Measurements from ENCODE around the gene GIMAP6. TPM values are rescaled to one million over a fixed set of nuclear protein-coding genes. Genes with fewer than 3 reads are reported as not detected.

GIMAP6 gene
- total RNA-seq, 1 experiment from 2014 or later, result not detected

DNA sequence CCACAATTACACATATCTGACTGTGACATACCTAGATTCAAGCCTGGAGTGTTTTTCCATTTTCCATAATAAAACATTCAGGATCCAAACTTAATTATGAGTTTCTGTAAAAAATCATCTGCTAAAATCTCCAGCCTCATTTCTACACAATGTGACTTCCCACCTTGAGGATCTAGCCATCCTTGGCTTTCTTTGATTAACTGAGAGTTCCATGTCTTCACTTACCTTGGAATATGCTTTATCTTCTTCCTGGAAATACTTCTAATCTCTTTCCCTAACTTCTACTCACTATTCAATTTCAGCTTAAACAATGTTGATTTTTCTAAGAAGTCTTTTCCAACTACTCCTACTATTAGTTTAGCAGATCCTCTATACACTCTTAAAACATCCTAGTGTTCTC is 36.8 kb upstream of the GIMAP6 start:
- intact Hi-C loops (cut with micrococcal nuclease; ENCODE audit: unreplicated experiment), result no loop called here
- Mint-ChIP-seq H3K4me1 (ENCODE audit: low read depth, unreplicated experiment) (no peaks in the 10 kb centered on the region), H3K9me3 (ENCODE audit: low read depth, unreplicated experiment) (no peaks in the 10 kb centered on the region), H3K36me3 (ENCODE audit: insufficient read depth, unreplicated experiment) (no peaks in the 10 kb centered on the region), H3K27me3 (ENCODE audit: unreplicated experiment) (peaks cover 21% of the 10 kb centered on the region), H3K4me3 (ENCODE audit: low read depth, unreplicated experiment) (no peak overlapping the region), H3K27ac (ENCODE audit: unreplicated experiment) (no peak overlapping the region)
- TF ChIP-seq, protein P1, sequence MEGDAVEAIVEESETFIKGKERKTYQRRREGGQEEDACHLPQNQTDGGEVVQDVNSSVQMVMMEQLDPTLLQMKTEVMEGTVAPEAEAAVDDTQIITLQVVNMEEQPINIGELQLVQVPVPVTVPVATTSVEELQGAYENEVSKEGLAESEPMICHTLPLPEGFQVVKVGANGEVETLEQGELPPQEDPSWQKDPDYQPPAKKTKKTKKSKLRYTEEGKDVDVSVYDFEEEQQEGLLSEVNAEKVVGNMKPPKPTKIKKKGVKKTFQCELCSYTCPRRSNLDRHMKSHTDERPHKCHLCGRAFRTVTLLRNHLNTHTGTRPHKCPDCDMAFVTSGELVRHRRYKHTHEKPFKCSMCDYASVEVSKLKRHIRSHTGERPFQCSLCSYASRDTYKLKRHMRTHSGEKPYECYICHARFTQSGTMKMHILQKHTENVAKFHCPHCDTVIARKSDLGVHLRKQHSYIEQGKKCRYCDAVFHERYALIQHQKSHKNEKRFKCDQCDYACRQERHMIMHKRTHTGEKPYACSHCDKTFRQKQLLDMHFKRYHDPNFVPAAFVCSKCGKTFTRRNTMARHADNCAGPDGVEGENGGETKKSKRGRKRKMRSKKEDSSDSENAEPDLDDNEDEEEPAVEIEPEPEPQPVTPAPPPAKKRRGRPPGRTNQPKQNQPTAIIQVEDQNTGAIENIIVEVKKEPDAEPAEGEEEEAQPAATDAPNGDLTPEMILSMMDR (IDR thresholded peaks at IDR 0.05; ENCODE audit: unreplicated experiment), result no peak
- no peak for DNase-seq
- CTCF ChIA-PET, result no interaction called here
- no TSS peak for BruUV-seq (replicated peaks)

DNA sequence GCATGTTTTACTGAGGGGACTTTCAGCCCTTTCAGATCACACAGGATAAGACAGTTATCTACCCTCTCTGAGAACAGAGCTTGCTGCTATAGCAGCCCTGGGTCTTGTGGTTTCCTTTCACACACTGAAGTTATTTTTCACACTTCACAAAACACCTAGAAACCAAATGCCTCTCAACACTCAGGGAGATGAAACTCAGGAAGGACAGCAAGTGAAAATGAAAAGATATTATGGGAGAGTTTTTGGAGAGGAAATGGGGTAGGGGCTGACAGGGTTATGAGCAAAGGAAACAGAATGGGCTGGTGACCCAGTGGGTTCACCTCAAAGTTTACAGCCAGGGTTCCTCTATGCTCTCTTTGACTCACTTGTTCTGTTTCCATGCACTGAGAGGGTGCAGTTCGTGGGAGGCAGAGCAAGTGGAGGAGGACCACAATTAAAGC is 36.3 kb upstream of the GIMAP6 start:
- intact Hi-C loops (cut with micrococcal nuclease; ENCODE audit: unreplicated experiment), result no loop called here
- no TSS peak for BruUV-seq (replicated peaks)
- Mint-ChIP-seq H3K27me3 (ENCODE audit: unreplicated experiment) (peaks cover 25% of the 10 kb centered on the region), H3K27ac (ENCODE audit: unreplicated experiment) (no peak overlapping the region), H3K4me3 (ENCODE audit: low read depth, unreplicated experiment) (no peak overlapping the region), H3K36me3 (ENCODE audit: insufficient read depth, unreplicated experiment) (no peaks in the 10 kb centered on the region), H3K4me1 (ENCODE audit: low read depth, unreplicated experiment) (no peaks in the 10 kb centered on the region), H3K9me3 (ENCODE audit: low read depth, unreplicated experiment) (no peaks in the 10 kb centered on the region)
- no peak for DNase-seq
- CTCF ChIA-PET, result interaction anchor here (0.7 kb wide), 1 partner anchor 213 kb away, joined by 3 read pairs; no protein-coding TSS in a partner anchor
- TF ChIP-seq, protein P1 (IDR thresholded peaks at IDR 0.05; ENCODE audit: unreplicated experiment), result no peak

DNA sequence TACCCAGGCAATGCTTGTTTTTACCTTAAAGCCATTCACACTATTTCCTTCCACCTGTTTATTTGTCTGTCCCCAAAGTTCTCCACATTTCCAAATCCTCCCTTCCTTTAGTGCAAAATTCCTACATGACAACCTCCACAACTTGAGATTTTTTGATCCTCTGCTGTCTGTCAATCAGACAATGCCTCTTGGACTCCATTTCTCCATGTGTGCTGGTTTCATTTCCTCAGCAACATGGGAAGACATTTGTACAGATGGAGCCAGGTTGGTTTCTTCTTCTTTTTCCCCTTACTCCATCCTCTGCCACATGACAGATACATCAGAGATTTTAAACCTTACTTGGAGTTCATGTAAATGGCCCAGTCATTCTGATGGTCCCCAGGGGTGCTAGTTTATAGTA is 34.2 kb upstream of the GIMAP6 start:
- H3K27me3 Mint-ChIP-seq (ENCODE audit: unreplicated experiment), result peaks cover 29% of the 10 kb centered on the region
- BruUV-seq (replicated peaks), result no TSS peak
- CTCF ChIA-PET, result no interaction called here
- no peak for DNase-seq
- no peaks in the 10 kb centered on the region for H3K4me1 Mint-ChIP-seq (ENCODE audit: low read depth, unreplicated experiment)
- no peaks in the 10 kb centered on the region for H3K9me3 Mint-ChIP-seq (ENCODE audit: low read depth, unreplicated experiment)
- no peak overlapping the region for H3K4me3 Mint-ChIP-seq (ENCODE audit: low read depth, unreplicated experiment)
- TF ChIP-seq, protein P1 (IDR thresholded peaks at IDR 0.05; ENCODE audit: unreplicated experiment), result no peak
- no peak overlapping the region for H3K27ac Mint-ChIP-seq (ENCODE audit: unreplicated experiment)
- H3K36me3 Mint-ChIP-seq (ENCODE audit: insufficient read depth, unreplicated experiment), result no peaks in the 10 kb centered on the region
- intact Hi-C loops (cut with micrococcal nuclease; ENCODE audit: unreplicated experiment), result no loop called here

DNA sequence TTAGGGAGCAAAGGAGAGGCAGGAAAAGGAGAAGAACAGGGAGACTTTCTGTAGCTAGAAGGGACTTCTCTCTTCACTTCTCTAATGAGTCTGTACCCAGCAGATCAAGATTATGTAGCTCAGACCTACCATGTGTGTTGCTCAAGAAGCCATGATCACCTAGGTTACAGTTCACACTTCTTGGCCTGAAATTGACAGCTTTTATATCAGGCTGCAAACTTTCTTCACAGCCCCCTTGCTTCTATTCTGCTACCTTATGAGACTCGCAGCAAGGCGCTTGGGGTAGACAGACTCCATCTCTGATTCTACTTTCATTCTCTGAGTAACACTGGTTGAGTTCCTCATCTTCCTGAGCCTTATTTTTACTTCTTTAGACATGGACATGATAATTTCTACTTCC is 33.7 kb upstream of the GIMAP6 start:
- Mint-ChIP-seq H3K9me3 (ENCODE audit: low read depth, unreplicated experiment) (no peaks in the 10 kb centered on the region), H3K4me3 (ENCODE audit: low read depth, unreplicated experiment) (no peak overlapping the region), H3K27ac (ENCODE audit: unreplicated experiment) (no peak overlapping the region), H3K27me3 (ENCODE audit: unreplicated experiment) (peaks cover 29% of the 10 kb centered on the region), H3K4me1 (ENCODE audit: low read depth, unreplicated experiment) (no peaks in the 10 kb centered on the region), H3K36me3 (ENCODE audit: insufficient read depth, unreplicated experiment) (no peaks in the 10 kb centered on the region)
- no peak for DNase-seq
- TF ChIP-seq, protein P1 (IDR thresholded peaks at IDR 0.05; ENCODE audit: unreplicated experiment), result no peak
- intact Hi-C loops (cut with micrococcal nuclease; ENCODE audit: unreplicated experiment), result no loop called here
- BruUV-seq (replicated peaks), result no TSS peak
- CTCF ChIA-PET, result no interaction called here

All from Calu3 (cell line).